Psoas muscle (tissue), 8 donors: ENCODE results near the gene NUFIP1. TPM values are rescaled to one million over a fixed set of nuclear protein-coding genes. Genes with fewer than 3 reads are reported as not detected.

Source experiments
- ATAC-seq, 4 donors: fragments of 200-7000 bp; cut with Tn5 transposase; one replicate each; pipeline ENCODE4 v1.9.1; 2020; ENCODE audit warnings: moderate library complexity in 3 of 4, mild to moderate bottlenecking in 2 of 4
- DNase-seq, 2 donors: peaks; one replicate each; pipeline ENCODE4 v3.0.0-alpha.2; 2020
- H3K27ac ChIP-seq: fragments of 200-600 bp; one replicate; pipeline ENCODE4 v1.8.0; 2022
- H3K27me3 ChIP-seq, 3 donors: fragments of 200-600 bp in 1 of 3; one replicate each; pipeline versions ENCODE4 v1.6.1 to v1.8.0; 2013 to 2022; ENCODE audit warnings: low read length in 2 of 3, mild to moderate bottlenecking in 2 of 3, moderate library complexity in 1 of 3; ENCODE audit not compliant: insufficient read depth in 3 of 3
- H3K36me3 ChIP-seq, 2 donors: fragments of 200-600 bp in 1 of 2; one replicate each; pipeline versions ENCODE4 v1.6.1 to v1.8.0; 2013 to 2022; ENCODE audit warnings: low read depth in 1 of 2, mild to moderate bottlenecking in 1 of 2, moderate library complexity in 1 of 2; ENCODE audit not compliant: insufficient read depth in 1 of 2
- H3K4me1 ChIP-seq: fragments of 200-600 bp; one replicate; pipeline ENCODE4 v1.8.0; 2022
- H3K4me3 ChIP-seq: fragments of 200-600 bp; one replicate; pipeline ENCODE4 v1.8.0; 2022; ENCODE audit warnings: mild to moderate bottlenecking
- H3K9me3 ChIP-seq: fragments of 200-600 bp; one replicate; pipeline ENCODE4 v1.8.0; 2022
- WGBS, 3 donors: extraction: QIAGEN DNeasy Blood & Tissue Kit; methylation state at CpG; one replicate each; pipeline versions ENCODE4 v1.1.6 to v1.1.7; 2013; 5-methylcytosine and 5-hydroxymethylcytosine counted together
- intact Hi-C, 2 donors: fragments of 100-400 bp; cut with DNase I; formaldehyde crosslinking; loops; one replicate each; pipeline versions ENCODE4 v1.11.0 to v1.14.2; 2022
- polyA plus RNA-seq, 3 donors: library from polyadenylated mRNA; stranded (reverse); fragments of 200-250 nt; gene quantifications; one replicate each; pipeline ENCODE4 v1.2.3, GENCODE V29; 2013
- total RNA-seq, 4 donors: library from RNA; stranded (reverse); fragmentation: NEBNext Ultra II Directional in 2 of 4; extraction: Animal tissue kit (Norgen Biotek cat#: 25700) in 2 of 4; gene quantifications; one replicate each; pipeline versions ENCODE4 v1.2.1 to v1.2.4, GENCODE V29; 2021 to 2023
- TF ChIP-seq, protein P1 (sequence below): fragments of 200-600 bp; IDR thresholded peaks from one replicate; pipeline ENCODE4 v1.8.0; 2022; ENCODE audit warnings: antibody characterized with exemption
- donor health status: healthy with polysubstance abuse.
- donor health status: DM: no; HTN: no; CAD: no; lungs with moderate emphysema.
- donor health status: Bipolar disorder and iron deficiency.
- donor health status: healthy.
- donor health status: DM: yes; HTN: yes; CAD: no.
- donor health status: DM: no; HTN: no; CAD: no.
- donor health status: DM: no; HTN: no; CAD: no.
- donor health status: DM: yes; HTN: yes; CAD: no.

The NUFIP1 gene
- total and polyA plus RNA-seq, 7 donors: 3.4 to 7.5 (median 6.0) TPM

GRCh38 chr13:44921246-44921877, 67.9 kb downstream of the NUFIP1 start:
- intact Hi-C loops: loop anchor here in 1 of 2 donors (5.0 kb wide), 1 partner anchor 344 kb away; the partner anchor contains the start of gene TSC22D1
- DNase-seq (no peak), ATAC-seq (peak in 1 of 4 donors; percentile 6)
- Histone ChIP-seq H3K27me3 (no peaks in the 10 kb centered on the region), H3K4me3 (no peak overlapping the region), H3K27ac (peak overlapping the region; percentile 93), H3K4me1 (peaks cover 30% of the 10 kb centered on the region), H3K9me3 (no peaks in the 10 kb centered on the region), H3K36me3 (no peaks in the 10 kb centered on the region)
- 39 to 51% (median 40%) methylated on average over 11 of the region's 11 CpGs for WGBS, 3 donors
- TF ChIP-seq, protein P1, sequence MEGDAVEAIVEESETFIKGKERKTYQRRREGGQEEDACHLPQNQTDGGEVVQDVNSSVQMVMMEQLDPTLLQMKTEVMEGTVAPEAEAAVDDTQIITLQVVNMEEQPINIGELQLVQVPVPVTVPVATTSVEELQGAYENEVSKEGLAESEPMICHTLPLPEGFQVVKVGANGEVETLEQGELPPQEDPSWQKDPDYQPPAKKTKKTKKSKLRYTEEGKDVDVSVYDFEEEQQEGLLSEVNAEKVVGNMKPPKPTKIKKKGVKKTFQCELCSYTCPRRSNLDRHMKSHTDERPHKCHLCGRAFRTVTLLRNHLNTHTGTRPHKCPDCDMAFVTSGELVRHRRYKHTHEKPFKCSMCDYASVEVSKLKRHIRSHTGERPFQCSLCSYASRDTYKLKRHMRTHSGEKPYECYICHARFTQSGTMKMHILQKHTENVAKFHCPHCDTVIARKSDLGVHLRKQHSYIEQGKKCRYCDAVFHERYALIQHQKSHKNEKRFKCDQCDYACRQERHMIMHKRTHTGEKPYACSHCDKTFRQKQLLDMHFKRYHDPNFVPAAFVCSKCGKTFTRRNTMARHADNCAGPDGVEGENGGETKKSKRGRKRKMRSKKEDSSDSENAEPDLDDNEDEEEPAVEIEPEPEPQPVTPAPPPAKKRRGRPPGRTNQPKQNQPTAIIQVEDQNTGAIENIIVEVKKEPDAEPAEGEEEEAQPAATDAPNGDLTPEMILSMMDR: no peak

DNA sequence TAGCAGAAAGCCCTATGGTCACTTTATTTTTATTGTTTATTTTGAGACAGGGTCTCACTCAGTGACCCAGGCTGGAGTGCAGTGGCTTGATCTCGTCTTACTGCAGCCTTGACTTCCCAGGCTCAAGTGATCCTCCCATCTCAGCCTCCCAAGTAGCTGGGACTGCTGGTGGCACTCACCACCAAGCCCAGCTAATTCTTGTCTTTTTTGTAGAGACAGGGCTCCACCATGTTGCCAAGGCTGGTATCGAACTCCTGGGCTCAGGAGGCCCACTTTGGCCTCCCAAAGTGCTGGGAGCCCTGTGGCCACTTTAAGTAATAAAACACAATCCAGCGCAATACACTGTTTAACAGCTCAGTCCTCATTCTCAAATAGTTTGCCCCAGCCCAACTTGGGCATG, 69.3 kb downstream of the NUFIP1 start:
- peaks cover 30% of the 10 kb centered on the region for H3K4me1 ChIP-seq
- intact Hi-C loops: loop anchor here in 1 of 2 donors (5.0 kb wide), 1 partner anchor 343 kb away; the partner anchor contains the start of gene TSC22D1
- no peak for DNase-seq
- no peaks in the 10 kb centered on the region for H3K36me3 ChIP-seq
- no peak overlapping the region for H3K4me3 ChIP-seq
- WGBS, 3 donors: 94 to 98% (median 96%) methylated on average over 3 of the region's 3 CpGs
- H3K9me3 ChIP-seq: no peaks in the 10 kb centered on the region
- H3K27me3 ChIP-seq: no peaks in the 10 kb centered on the region
- peak overlapping the region; percentile 93 for H3K27ac ChIP-seq
- TF ChIP-seq, protein P1: no peak
- no peak for ATAC-seq

DNA sequence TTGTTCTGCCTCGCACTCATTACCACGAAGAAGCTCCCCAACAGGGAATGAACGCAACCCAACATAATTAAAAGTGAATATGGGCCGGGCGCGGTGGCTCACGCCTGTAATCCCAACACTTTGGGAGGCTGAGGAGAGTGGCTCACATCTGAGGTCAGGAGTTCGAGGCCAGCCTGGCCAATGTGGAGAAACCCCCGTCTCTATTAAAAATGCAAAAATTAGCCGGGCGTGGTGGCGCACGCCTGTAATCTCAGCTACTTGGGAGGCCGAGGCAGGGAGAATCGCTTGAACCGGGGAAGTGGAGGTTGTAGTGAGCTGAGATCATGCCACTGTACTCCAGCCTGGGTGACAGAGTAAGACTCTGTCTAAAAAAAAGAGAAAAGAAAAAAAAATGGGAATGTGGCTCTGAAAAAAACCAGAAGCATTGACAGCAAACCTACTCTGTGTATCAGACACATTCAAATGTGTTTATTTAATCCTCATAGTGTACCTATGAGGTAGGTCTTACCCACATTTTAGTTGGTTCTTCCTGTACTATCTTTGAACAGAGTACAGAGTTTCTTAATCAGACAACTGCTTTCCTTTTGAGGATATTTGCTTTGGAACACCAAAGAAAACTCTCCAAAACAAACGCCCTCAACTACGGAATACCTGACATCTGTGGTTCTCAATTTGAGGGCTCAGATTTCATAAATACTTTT, 70.0 kb downstream of the NUFIP1 start:
- Histone ChIP-seq H3K27ac (peak overlapping the region; percentile 93), H3K36me3 (no peaks in the 10 kb centered on the region), H3K4me1 (peaks cover 30% of the 10 kb centered on the region), H3K27me3 (no peaks in the 10 kb centered on the region), H3K9me3 (no peaks in the 10 kb centered on the region), H3K4me3 (peak overlapping the region; percentile 70)
- DNase-seq: no peak
- intact Hi-C loops: loop anchor here in 1 of 2 donors (5.0 kb wide), 1 partner anchor 47 kb away; no protein-coding TSS in a partner anchor
- TF ChIP-seq, protein P1: no peak
- WGBS, 3 donors: 91 to 95% (median 94%) methylated on average over 18 of the region's 18 CpGs
- ATAC-seq: no peak

DNA sequence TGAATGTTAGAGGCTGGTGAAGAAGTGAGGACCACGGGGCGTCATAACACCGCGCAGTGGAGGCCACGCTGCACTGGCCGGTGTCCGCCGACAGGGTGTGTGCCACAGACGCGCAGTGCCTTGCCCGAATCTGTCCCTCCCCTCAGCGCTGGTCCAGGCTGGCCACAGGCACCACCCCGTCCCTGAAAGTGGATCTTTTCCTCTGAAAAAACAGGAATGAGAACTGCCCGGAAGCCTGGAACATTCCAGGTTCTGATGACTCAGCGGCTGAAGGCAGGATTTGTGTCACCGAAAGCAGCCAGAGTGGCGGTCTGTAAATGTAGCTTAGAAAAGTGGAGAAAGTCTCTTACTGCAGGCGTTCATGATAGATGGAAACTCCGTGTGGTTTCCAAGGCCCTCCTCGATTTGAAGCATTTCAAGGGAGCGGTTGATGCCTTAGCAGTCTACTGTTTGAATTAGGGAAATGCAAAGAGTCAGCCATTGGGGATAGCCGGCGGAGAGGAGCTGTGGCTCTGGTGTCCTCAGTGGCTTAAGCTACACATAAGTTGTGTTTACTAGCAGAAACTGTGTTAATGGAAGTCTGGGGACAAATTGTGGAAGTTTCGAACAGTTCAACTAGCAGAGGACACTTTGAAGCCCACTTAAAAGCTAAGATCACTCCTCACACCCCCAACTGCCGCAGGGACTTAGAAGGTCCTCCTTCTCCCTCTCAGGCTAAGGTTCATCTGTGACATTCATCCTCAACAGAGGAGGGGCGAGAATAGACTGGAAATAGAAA, 70.8 kb downstream of the NUFIP1 start:
- peak; percentile 92 to 96 for DNase-seq

More for the DNA sequence above, 70.8 kb downstream of the NUFIP1 start:
- Histone ChIP-seq H3K27ac (peak overlapping the region; percentile 93), H3K4me3 (peak overlapping the region; percentile 70), H3K36me3 (no peaks in the 10 kb centered on the region), H3K27me3 (no peaks in the 10 kb centered on the region), H3K4me1 (peaks cover 30% of the 10 kb centered on the region), H3K9me3 (no peaks in the 10 kb centered on the region)
- WGBS, 3 donors: 11 to 16% (median 12%) methylated on average over 26 of the region's 26 CpGs
- ATAC-seq: peak; percentile 77 to 84 (median 79)
- intact Hi-C loops: loop anchor here in 1 of 2 donors (5.0 kb wide), 1 partner anchor 46 kb away; no protein-coding TSS in a partner anchor
- TF ChIP-seq, protein P1: peak; percentile 83
